GM21447 (cell line): ENCODE results near the gene CFAP57.
"Not testable (repeated sequence)": the region's sequence is repeated elsewhere in the genome, so short reads cannot be mapped to it uniquely, and the experiment has no call there.

ENCODE experiments used
- ATAC-seq: cut with Tn5 transposase; IDR thresholded peaks from one replicate; pipeline ENCODE4 v1.9.1; 2021; ENCODE audit not compliant: unreplicated experiment

Gene CFAP57

GRCh38 chr1:43172527-43172972, 420 bp downstream of the CFAP57 start:
- ATAC-seq, result peak; percentile 42

- ATAC-seq, result no peak
Measured at GRCh38 chr1:43174873-43175272, 2.7 kb downstream of the CFAP57 start.

- no peak for ATAC-seq
Measured at GRCh38 chr1:43177691-43178090, 5.6 kb downstream of the CFAP57 start.

GRCh38 chr1:43184388-43184787, 12.3 kb downstream of the CFAP57 start:
- no peak for ATAC-seq

- ATAC-seq, result no peak
Measured at GRCh38 chr1:43184995-43185394, 12.9 kb downstream of the CFAP57 start.

- ATAC-seq, result no peak
Measured at GRCh38 chr1:43188106-43188505, 16.0 kb downstream of the CFAP57 start.

GRCh38 chr1:43194509-43194908, 22.4 kb downstream of the CFAP57 start:
- ATAC-seq, result no peak

- ATAC-seq, result no peak
Measured at GRCh38 chr1:43197343-43198127, 25.4 kb downstream of the CFAP57 start.

GRCh38 chr1:43199093-43199726, 27.1 kb downstream of the CFAP57 start:
- ATAC-seq, result peak; percentile 89

GRCh38 chr1:43203859-43204258, 31.7 kb downstream of the CFAP57 start:
- no peak for ATAC-seq

GRCh38 chr1:43204394-43204793, 32.3 kb downstream of the CFAP57 start:
- ATAC-seq, result no peak

- no peak for ATAC-seq
Measured at GRCh38 chr1:43205671-43206070, 33.5 kb downstream of the CFAP57 start.

- no peak for ATAC-seq
Measured at GRCh38 chr1:43206600-43207228, 34.6 kb downstream of the CFAP57 start.

GRCh38 chr1:43207229-43207853, 35.2 kb downstream of the CFAP57 start:
- no peak for ATAC-seq

GRCh38 chr1:43208277-43208676, 36.1 kb downstream of the CFAP57 start:
- ATAC-seq, result not testable (repeated sequence)

- ATAC-seq, result no peak
Measured at GRCh38 chr1:43214501-43215444, 42.6 kb downstream of the CFAP57 start.

- ATAC-seq, result no peak
Measured at GRCh38 chr1:43217747-43218146, 45.6 kb downstream of the CFAP57 start.

GRCh38 chr1:43220905-43221778, 49.0 kb downstream of the CFAP57 start:
- peak; percentile 76 for ATAC-seq

- no peak for ATAC-seq
Measured at GRCh38 chr1:43221797-43222196, 49.7 kb downstream of the CFAP57 start.
